ENCODE measurements around the gene RAB3IL1.

GRCh38 chr11:61891331-61892084 is 25.9 kb downstream of the RAB3IL1 start, which contains the start of gene FADS3:
- no peak for TF ChIP-seq EZH2 (IDR thresholded peaks at IDR 0.05; ENCODE audit: low read length, missing control alignments)
- no peak for TF ChIP-seq CTCF (conservative IDR thresholded peaks at IDR 0.05 in 1 of 2, IDR thresholded peaks at IDR 0.05 in 1 of 2; ENCODE audit: low read depth in 1 of 2, low read length in 2 of 2)
